ENCODE results near the gene UBAP1L.

- TF ChIP-seq, protein P1, sequence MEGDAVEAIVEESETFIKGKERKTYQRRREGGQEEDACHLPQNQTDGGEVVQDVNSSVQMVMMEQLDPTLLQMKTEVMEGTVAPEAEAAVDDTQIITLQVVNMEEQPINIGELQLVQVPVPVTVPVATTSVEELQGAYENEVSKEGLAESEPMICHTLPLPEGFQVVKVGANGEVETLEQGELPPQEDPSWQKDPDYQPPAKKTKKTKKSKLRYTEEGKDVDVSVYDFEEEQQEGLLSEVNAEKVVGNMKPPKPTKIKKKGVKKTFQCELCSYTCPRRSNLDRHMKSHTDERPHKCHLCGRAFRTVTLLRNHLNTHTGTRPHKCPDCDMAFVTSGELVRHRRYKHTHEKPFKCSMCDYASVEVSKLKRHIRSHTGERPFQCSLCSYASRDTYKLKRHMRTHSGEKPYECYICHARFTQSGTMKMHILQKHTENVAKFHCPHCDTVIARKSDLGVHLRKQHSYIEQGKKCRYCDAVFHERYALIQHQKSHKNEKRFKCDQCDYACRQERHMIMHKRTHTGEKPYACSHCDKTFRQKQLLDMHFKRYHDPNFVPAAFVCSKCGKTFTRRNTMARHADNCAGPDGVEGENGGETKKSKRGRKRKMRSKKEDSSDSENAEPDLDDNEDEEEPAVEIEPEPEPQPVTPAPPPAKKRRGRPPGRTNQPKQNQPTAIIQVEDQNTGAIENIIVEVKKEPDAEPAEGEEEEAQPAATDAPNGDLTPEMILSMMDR (conservative IDR thresholded peaks at IDR 0.05 in 1 of 2, IDR thresholded peaks at IDR 0.05 in 1 of 2; ENCODE audit: extremely low read depth in 1 of 2, insufficient read depth in 1 of 2, low read depth in 1 of 2, low read length in 2 of 2): no peak
- TF ChIP-seq EZH2 (IDR thresholded peaks at IDR 0.05; ENCODE audit: borderline replicate concordance, low read length): no peak
These were observed 15.7 kb downstream of the UBAP1L start for GRCh38 chr15:65099336-65099735.
